K562 (cell line): ENCODE data around the gene OPCML. TPM values are rescaled to one million over a fixed set of nuclear protein-coding genes. Genes with fewer than 3 reads are reported as not detected.
A peak's percentile ranks its signal among the peaks of the same experiment; 100 is the strongest.

Experiments
- ATAC-seq: fragments of 200-7000 bp; cut with Tn5 transposase; 3 replicates; pipeline ENCODE4 v1.9.1; 2020; ENCODE audit warnings: moderate library complexity
- BruUV-seq: library from RNA; stranded (reverse); fragments of 400-500 nt; replicated peaks from 2 replicates; lab custom pipeline; 2021; lab: Mats Ljungman, UMichigan
- CTCF ChIA-PET: fragments of 300-600 bp; formaldehyde crosslinking; extraction: SDS; loops from one replicate; lab custom pipeline; 2021; ENCODE audit warnings: low intra/inter-chr PET ratio; lab: Yijun Ruan, JAX
- POLR2A ChIA-PET: fragments of 300-600, 350-650 bp; sonication (Branson Sonifier 250); formaldehyde crosslinking; extraction: SDS; loops from one replicate; lab custom pipeline; 2021; ENCODE audit warnings: antibody characterized with exemption, inconsistent platforms; lab: Yijun Ruan, JAX
- DNase-seq, 4 experiments: peaks; one replicate each; pipeline versions ENCODE4 v3.0.0 to v3.0.0-alpha.2; 2011 to 2018; ENCODE audit warnings: low spot score in 3 of 4, mixed read lengths in 3 of 4; ENCODE audit errors: extremely low read depth in 1 of 4
- FAIRE-seq: peaks from 2 replicates; lab custom pipeline; 2011; peaks lifted over from hg19 to GRCh38; lab: Jason Lieb, UNC
- H2AFZ ChIP-seq: 2 replicates; pipeline ENCODE4 v1.6.0; 2011; ENCODE audit warnings: low read depth, low read length, control low read depth, inconsistent platforms
- H3K27ac ChIP-seq: fragments of 200-600 bp; 3 replicates; pipeline ENCODE4 v1.8.0; 2011; ENCODE audit warnings: low read depth, mild to moderate bottlenecking, control low read depth, inconsistent platforms, low read length, moderate library complexity, mixed read lengths; ENCODE audit errors: extremely low read depth
- H3K27me3 ChIP-seq, 2 experiments: fragments of 300-600 bp in 1 of 2; 2 replicates in 1 of 2; 3 replicates in 1 of 2; pipeline versions ENCODE4 v1.6.0 to v1.8.0; 2011; ENCODE audit warnings: inconsistent platforms in 2 of 2, low read length in 2 of 2, mild to moderate bottlenecking in 1 of 2, mixed read lengths in 1 of 2, moderate library complexity in 1 of 2; ENCODE audit not compliant: control insufficient read depth in 2 of 2, insufficient read depth in 2 of 2
- H3K36me3 ChIP-seq: fragments of 300-600 bp; 3 replicates; pipeline ENCODE4 v1.8.0; 2011; ENCODE audit warnings: mild to moderate bottlenecking, low read length, inconsistent platforms; ENCODE audit not compliant: control insufficient read depth, insufficient read depth
- H3K4me1 ChIP-seq, 2 experiments: fragments of 200-600 bp in 1 of 2; replicated peaks in 1 of 2; 2 replicates in 1 of 2; 3 replicates in 1 of 2; pipeline versions ENCODE4 v1.5.1 to v1.8.0; 2011; ENCODE audit warnings: inconsistent platforms in 2 of 2, low read length in 2 of 2, mild to moderate bottlenecking in 1 of 2, mixed read lengths in 1 of 2, moderate library complexity in 1 of 2; ENCODE audit not compliant: control insufficient read depth in 2 of 2, insufficient read depth in 2 of 2
- H3K4me2 ChIP-seq: 2 replicates; pipeline ENCODE4 v1.6.1; 2011; ENCODE audit warnings: low read length, control low read depth, inconsistent platforms, mixed read lengths; ENCODE audit not compliant: insufficient read depth
- H3K4me3 ChIP-seq: fragments of 200-600 bp; sonication (generic), shearing (Covaris generic); 2 replicates; pipeline ENCODE4 v1.5.1; 2016; ENCODE audit warnings: control low read depth, inconsistent platforms
- H3K79me2 ChIP-seq: fragments of 200-600 bp; 3 replicates; pipeline ENCODE4 v1.8.0; 2011; ENCODE audit warnings: low read length, inconsistent platforms; ENCODE audit not compliant: control insufficient read depth, insufficient read depth
- H3K9ac ChIP-seq, 2 experiments: 2 replicates each; pipeline versions ENCODE4 v1.6.0 to v1.6.1; 2011; ENCODE audit warnings: low read depth in 2 of 2, low read length in 2 of 2, control low read depth in 1 of 2, inconsistent platforms in 1 of 2, mild to moderate bottlenecking in 1 of 2, mixed read lengths in 1 of 2; ENCODE audit not compliant: insufficient read depth in 1 of 2
- H3K9me1 ChIP-seq: one replicate; pipeline ENCODE4 v1.6.0; 2011; ENCODE audit warnings: inconsistent platforms, mild to moderate bottlenecking, low read length, moderate library complexity; ENCODE audit not compliant: control insufficient read depth, insufficient read depth
- H3K9me3 ChIP-seq: replicated peaks from 2 replicates; pipeline ENCODE4 v1.5.1; 2011; ENCODE audit warnings: low read depth, low read length, inconsistent platforms; ENCODE audit not compliant: control insufficient read depth, insufficient read depth
- H4K20me1 ChIP-seq: replicated peaks from 2 replicates; pipeline ENCODE4 v1.6.1; 2011; ENCODE audit warnings: low read length, inconsistent platforms, mixed read lengths; ENCODE audit not compliant: control insufficient read depth, insufficient read depth
- HNRNPK ChIP-seq: fragments of 200-400 bp; formaldehyde crosslinking; IDR thresholded peaks from one replicate; pipeline ENCODE4 v1.6.1; 2018; ENCODE audit warnings: mild to moderate bottlenecking, low read depth, low read length; ENCODE audit not compliant: poor library complexity, severe bottlenecking
- PCBP2 ChIP-seq: fragments of 200-400 bp; formaldehyde crosslinking; IDR thresholded peaks from 2 replicates; pipeline ENCODE4 v1.6.1; 2018; ENCODE audit warnings: low read length, low read depth, mild to moderate bottlenecking, moderate library complexity; ENCODE audit not compliant: poor library complexity, severe bottlenecking
- ZNF224 ChIP-seq: sonication (generic); formaldehyde crosslinking; IDR thresholded peaks from 2 replicates; pipeline ENCODE4 v1.8.0; 2022; ENCODE audit warnings: mild to moderate bottlenecking, missing genetic modification reagents
- ZNF263 ChIP-seq: sonication (generic); formaldehyde crosslinking; IDR thresholded peaks from 2 replicates; pipeline ENCODE4 v1.8.0; 2022; ENCODE audit warnings: mild to moderate bottlenecking, missing genetic modification reagents, borderline replicate concordance
- WGBS: fragments of 100-300 bp; shearing (Covaris generic); methylation state at CpG from one replicate; pipeline ENCODE4 v1.1.6; 2016; ENCODE audit warnings: low coverage, mixed read lengths; ENCODE audit not compliant: insufficient coverage; ENCODE audit errors: missing lambda C conversion rate; 5-methylcytosine and 5-hydroxymethylcytosine counted together
- in situ Hi-C: fragments of 300-500 bp; cut with MboI; formaldehyde crosslinking; loops from 4 replicates; pipeline ENCODE4 v1.15.0; 2018; ENCODE audit warnings: inconsistent platforms, mixed read lengths
- intact Hi-C: fragments of 100-400 bp; cut with micrococcal nuclease; formaldehyde crosslinking; loops from 2 replicates; pipeline ENCODE4 v1.14.2; 2022
- polyA plus RNA-seq, 8 experiments: library from polyadenylated mRNA; depleted of rRNA in 4 of 8; stranded (reverse) in 5 of 8; unstranded in 3 of 8; fragments of >200 nt; fragmentation: Nextera tagmentation in 2 of 8; fragmentation: Illumina TruSeq in 1 of 8; extraction: Ambion mirVana in 2 of 8; extraction: Trizol in 1 of 8; gene quantifications; 2 replicates each; pipeline versions ENCODE4 v1.2.1 to v1.2.3, GENCODE V29; 2011 to 2014; ENCODE audit warnings: inconsistent platforms in 1 of 8, missing spikeins in 1 of 8
- total RNA-seq, 7 experiments: library from RNA; depleted of rRNA in 6 of 7; stranded (reverse); fragments of >200 nt in 6 of 7; fragmentation: Illumina TruSeq in 2 of 7; extraction: Trizol in 2 of 7; gene quantifications; 2 replicates each; pipeline versions ENCODE4 v1.2.1 to v1.2.3, GENCODE V29; 2011 to 2021; ENCODE audit warnings: low replicate concordance in 1 of 7
- TF ChIP-seq, protein P1 (sequence below): fragments of 250-450 bp; sonication (Bioruptor Pico); IDR thresholded peaks from 2 replicates; pipeline ENCODE4 v1.8.0; 2021; ENCODE audit warnings: mild to moderate bottlenecking, moderate library complexity

Gene OPCML
- total and polyA plus RNA-seq, 9 of the 15 experiments (the other 6 are each of a cell fraction or from before 2014, with no cell fraction given), result not detected

DNA sequence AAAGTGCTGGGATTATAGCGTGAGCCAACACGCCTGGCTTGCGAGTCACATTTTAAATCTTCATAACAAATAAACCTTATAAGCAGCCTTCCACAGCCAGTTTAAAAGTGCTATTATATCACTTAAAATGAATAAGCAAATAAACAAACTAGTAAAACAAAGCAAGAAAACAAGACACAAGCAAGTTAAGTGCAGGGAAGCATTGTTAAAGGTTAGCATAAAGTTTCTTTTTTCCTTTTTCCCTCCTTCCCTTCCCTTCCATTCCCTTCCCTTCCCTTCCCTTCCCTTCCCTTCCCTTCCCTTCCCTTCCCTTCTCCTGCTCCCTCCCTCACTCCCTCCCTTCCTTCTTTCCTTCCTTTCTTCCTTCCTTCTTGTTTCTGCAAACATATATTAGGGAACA lies 278.7 kb downstream of the OPCML start:
- DNase-seq (no peak), FAIRE-seq (no peak), ATAC-seq (no peak)
- ChIA-PET POLR2A (no interaction called here), CTCF (no interaction called here)
- intact Hi-C loops (no loop called here), in situ Hi-C loops (no loop called here)
- no peak overlapping the region for H3K27ac ChIP-seq
- H3K9me1 ChIP-seq, result no peaks in the 10 kb centered on the region
- no peak for TF ChIP-seq ZNF224 (CRISPR knock-in tag)
- peak; percentile 30 for TF ChIP-seq PCBP2
- TF ChIP-seq ZNF263 (CRISPR knock-in tag), result no peak
- TF ChIP-seq HNRNPK, result peak; percentile 30
- TF ChIP-seq, protein P1, sequence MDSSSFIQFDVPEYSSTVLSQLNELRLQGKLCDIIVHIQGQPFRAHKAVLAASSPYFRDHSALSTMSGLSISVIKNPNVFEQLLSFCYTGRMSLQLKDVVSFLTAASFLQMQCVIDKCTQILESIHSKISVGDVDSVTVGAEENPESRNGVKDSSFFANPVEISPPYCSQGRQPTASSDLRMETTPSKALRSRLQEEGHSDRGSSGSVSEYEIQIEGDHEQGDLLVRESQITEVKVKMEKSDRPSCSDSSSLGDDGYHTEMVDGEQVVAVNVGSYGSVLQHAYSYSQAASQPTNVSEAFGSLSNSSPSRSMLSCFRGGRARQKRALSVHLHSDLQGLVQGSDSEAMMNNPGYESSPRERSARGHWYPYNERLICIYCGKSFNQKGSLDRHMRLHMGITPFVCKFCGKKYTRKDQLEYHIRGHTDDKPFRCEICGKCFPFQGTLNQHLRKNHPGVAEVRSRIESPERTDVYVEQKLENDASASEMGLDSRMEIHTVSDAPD (CRISPR knock-in tag), result no peak
- no peak overlapping the region for H3K9ac ChIP-seq
- H2AFZ ChIP-seq, result no peak overlapping the region
- WGBS, result 0% methylated on average over 3 of the region's 3 CpGs
- no peaks in the 10 kb centered on the region for H4K20me1 ChIP-seq
- no peaks in the 10 kb centered on the region for H3K4me1 ChIP-seq
- no TSS peak for BruUV-seq
- no peaks in the 10 kb centered on the region for H3K27me3 ChIP-seq
- no peaks in the 10 kb centered on the region for H3K79me2 ChIP-seq
- H3K4me3 ChIP-seq, result no peak overlapping the region
- H3K4me2 ChIP-seq, result no peak overlapping the region
- no peaks in the 10 kb centered on the region for H3K36me3 ChIP-seq
- H3K9me3 ChIP-seq, result no peaks in the 10 kb centered on the region
